ENCODE data around the gene ITIH3. TPM values are rescaled to one million over a fixed set of nuclear protein-coding genes. Genes with fewer than 3 reads are reported as not detected.
A peak's percentile ranks its signal among the peaks of the same experiment; 100 is the strongest.

Gene ITIH3
- total RNA-seq, 2 donors from 2014 or later, result not detected

DNA sequence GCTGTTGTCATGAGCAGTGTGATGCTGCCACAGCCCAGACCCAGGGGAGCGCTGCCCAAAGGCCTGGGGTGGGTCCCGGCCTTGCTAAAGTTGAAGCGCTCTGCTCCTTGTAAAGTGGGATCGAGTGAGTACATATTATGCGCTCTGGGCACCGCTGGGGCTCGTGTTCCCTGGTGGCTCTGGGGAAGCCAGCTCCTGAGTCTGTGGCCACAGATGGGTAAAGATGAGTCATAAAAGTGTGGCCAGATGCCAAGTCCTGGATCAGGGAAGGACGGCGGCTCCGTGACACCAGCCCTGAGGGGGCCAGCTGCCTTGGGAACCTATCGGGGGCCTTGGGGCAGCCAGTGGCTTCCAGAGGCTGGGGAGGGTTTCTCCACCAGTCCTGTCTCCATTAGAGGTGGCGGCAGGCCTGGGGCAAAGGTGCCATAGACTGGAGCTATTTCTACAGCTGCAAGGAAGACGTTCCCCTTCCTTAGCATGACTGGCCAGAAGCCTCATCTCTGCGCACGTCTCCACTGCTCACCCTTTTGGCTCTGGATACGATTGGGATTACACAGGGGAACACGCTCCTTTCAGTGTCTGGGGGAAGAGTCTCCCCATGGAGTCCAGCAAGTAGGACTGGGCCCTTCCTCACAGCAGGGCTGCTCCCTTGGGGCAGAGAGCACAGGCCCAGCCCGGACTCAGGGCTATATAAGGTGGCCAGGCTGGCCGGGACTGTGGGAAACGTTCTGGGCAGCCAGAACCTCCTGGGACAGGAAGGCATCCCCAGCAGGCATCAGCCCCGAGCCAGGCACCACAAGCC, 37.1 kb downstream of the ITIH3 start:
- Histone ChIP-seq H3K27ac (ENCODE audit: low read depth, low read length) (peak overlapping the region; percentile 4), H3K9ac (ENCODE audit: extremely low read depth, low read length, poor library complexity, severe bottlenecking) (no peak overlapping the region), H3K36me3 (ENCODE audit: control insufficient read depth, insufficient read depth, low read length) (no peaks in the 10 kb centered on the region), H3K4me1 (ENCODE audit: control insufficient read depth, insufficient read depth, low read length) (peaks cover 4% of the 10 kb centered on the region), H3K4me3 (ENCODE audit: low read length) (no peak overlapping the region), H3K9me3 (ENCODE audit: control insufficient read depth, low read length) (no peaks in the 10 kb centered on the region), H3K27me3 (ENCODE audit: control insufficient read depth, insufficient read depth, low read length, poor library complexity, severe bottlenecking) (no peaks in the 10 kb centered on the region)
- WGBS, 2 experiments (ENCODE audit: insufficient coverage in 1 of 2, insufficient read length in 1 of 2), result 89 to 93% methylated on average over 16 to 21 of the region's 21 CpGs
- peaks cover 2% of the 10 kb centered on the region for H3K36me3 Mint-ChIP-seq (ENCODE audit: low read depth)
- DNase-seq, result no peak
- no peaks in the 10 kb centered on the region for H3K27me3 Mint-ChIP-seq (ENCODE audit: insufficient read depth)
- H3K27ac Mint-ChIP-seq, result peak overlapping the region; percentile 58
- TF ChIP-seq, protein P1, sequence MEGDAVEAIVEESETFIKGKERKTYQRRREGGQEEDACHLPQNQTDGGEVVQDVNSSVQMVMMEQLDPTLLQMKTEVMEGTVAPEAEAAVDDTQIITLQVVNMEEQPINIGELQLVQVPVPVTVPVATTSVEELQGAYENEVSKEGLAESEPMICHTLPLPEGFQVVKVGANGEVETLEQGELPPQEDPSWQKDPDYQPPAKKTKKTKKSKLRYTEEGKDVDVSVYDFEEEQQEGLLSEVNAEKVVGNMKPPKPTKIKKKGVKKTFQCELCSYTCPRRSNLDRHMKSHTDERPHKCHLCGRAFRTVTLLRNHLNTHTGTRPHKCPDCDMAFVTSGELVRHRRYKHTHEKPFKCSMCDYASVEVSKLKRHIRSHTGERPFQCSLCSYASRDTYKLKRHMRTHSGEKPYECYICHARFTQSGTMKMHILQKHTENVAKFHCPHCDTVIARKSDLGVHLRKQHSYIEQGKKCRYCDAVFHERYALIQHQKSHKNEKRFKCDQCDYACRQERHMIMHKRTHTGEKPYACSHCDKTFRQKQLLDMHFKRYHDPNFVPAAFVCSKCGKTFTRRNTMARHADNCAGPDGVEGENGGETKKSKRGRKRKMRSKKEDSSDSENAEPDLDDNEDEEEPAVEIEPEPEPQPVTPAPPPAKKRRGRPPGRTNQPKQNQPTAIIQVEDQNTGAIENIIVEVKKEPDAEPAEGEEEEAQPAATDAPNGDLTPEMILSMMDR (conservative IDR thresholded peaks at IDR 0.05), result no peak
- peaks cover 24% of the 10 kb centered on the region for H3K4me1 Mint-ChIP-seq
- no peaks in the 10 kb centered on the region for H3K9me3 Mint-ChIP-seq
- no peak overlapping the region for H3K4me3 Mint-ChIP-seq

DNA sequence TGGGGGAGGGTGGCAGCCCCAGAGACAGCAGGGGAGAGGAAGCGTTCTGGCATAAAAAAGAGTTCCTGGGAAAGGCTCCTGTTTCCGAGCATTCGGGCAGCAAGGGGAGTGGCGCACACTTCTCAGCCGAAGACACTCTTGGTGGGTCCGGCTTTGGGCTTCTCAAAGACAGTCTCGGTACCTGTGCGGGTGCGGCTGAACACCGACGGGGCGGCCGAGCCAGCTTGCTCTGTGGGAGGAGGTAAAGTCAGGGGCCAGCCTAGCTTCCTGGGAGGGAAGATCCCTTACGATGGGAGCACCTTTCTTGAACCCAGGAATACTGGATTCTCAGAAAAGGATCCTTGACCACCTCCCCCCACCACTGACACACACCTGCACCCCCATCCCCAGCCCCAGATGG, 38.6 kb downstream of the ITIH3 start:
- no peaks in the 10 kb centered on the region for H3K27me3 Mint-ChIP-seq (ENCODE audit: insufficient read depth)
- Histone ChIP-seq H3K4me1 (ENCODE audit: control insufficient read depth, insufficient read depth, low read length) (peaks cover 4% of the 10 kb centered on the region), H3K9ac (ENCODE audit: extremely low read depth, low read length, poor library complexity, severe bottlenecking) (no peak overlapping the region), H3K4me3 (ENCODE audit: low read length) (no peak overlapping the region), H3K27ac (ENCODE audit: low read depth, low read length) (no peak overlapping the region), H3K9me3 (ENCODE audit: control insufficient read depth, low read length) (no peaks in the 10 kb centered on the region), H3K36me3 (ENCODE audit: control insufficient read depth, insufficient read depth, low read length) (no peaks in the 10 kb centered on the region), H3K27me3 (ENCODE audit: control insufficient read depth, insufficient read depth, low read length, poor library complexity, severe bottlenecking) (no peaks in the 10 kb centered on the region)
- H3K9me3 Mint-ChIP-seq, result no peaks in the 10 kb centered on the region
- H3K4me1 Mint-ChIP-seq, result peaks cover 24% of the 10 kb centered on the region
- DNase-seq, result no peak
- 93 to 95% methylated on average over 8 to 14 of the region's 14 CpGs for WGBS, 2 experiments (ENCODE audit: insufficient coverage in 1 of 2, insufficient read length in 1 of 2)
- H3K36me3 Mint-ChIP-seq (ENCODE audit: low read depth), result peaks cover 2% of the 10 kb centered on the region
- H3K4me3 Mint-ChIP-seq, result no peak overlapping the region
- TF ChIP-seq, protein P1 (conservative IDR thresholded peaks at IDR 0.05), result no peak
- H3K27ac Mint-ChIP-seq, result no peak overlapping the region

DNA sequence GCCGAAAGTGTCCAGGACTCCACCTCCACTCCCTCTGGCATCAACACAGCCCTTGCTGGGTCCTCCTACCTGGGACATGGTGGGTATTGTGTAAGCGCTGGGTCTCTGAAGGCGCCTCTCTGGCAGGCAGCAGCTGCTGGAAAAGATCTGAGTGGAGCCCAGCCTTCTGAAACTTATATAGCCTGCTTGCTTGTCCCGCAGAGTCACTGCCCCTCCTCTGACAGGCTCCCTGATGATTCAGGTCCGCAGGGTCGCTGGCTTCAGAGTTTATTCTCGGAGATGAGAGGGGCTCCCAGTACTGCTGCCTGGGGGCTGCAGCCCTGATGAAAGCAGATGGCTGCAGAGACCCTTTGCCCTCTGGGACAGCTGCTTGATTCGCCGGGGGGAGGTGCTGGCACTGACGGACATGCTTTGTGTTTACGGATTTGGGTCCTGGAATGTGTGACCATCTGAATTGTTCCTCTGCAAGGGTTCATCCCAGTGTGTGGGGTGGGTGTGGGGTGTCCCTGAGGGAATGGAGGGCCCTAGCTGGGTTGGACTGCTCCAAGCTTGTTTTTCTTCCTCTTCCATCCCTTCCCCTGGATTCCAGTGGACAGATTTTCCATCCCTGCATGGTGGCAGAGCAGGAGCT, 40.4 kb downstream of the ITIH3 start, which contains the start of gene MUSTN1:
MUSTN1 (minus strand) TSS at position 149 of the 631 bp plus-strand sequence; CDS start at position 78, 71 bp downstream.
- Mint-ChIP-seq H3K36me3 (ENCODE audit: low read depth) (peaks cover 4% of the 10 kb centered on the region), H3K27me3 (ENCODE audit: insufficient read depth) (no peaks in the 10 kb centered on the region), H3K27ac (peak within 1 kb of the TSS; percentile 91), H3K4me1 (peaks cover 29% of the 10 kb centered on the region), H3K4me3 (peak within 1 kb of the TSS; percentile 35), H3K9me3 (no peaks in the 10 kb centered on the region)
- DNase-seq, result peak; percentile 59
- Histone ChIP-seq H3K4me1 (ENCODE audit: control insufficient read depth, insufficient read depth, low read length) (peaks cover 10% of the 10 kb centered on the region), H3K27ac (ENCODE audit: low read depth, low read length) (peak within 1 kb of the TSS; percentile 95), H3K4me3 (ENCODE audit: low read length) (no peak within 1 kb of the TSS), H3K9me3 (ENCODE audit: control insufficient read depth, low read length) (no peaks in the 10 kb centered on the region), H3K36me3 (ENCODE audit: control insufficient read depth, insufficient read depth, low read length) (no peaks in the 10 kb centered on the region), H3K9ac (ENCODE audit: extremely low read depth, low read length, poor library complexity, severe bottlenecking) (peak within 1 kb of the TSS; percentile 20), H3K27me3 (ENCODE audit: control insufficient read depth, insufficient read depth, low read length, poor library complexity, severe bottlenecking) (no peaks in the 10 kb centered on the region)
- 25 to 68% methylated on average over 3 to 11 of the region's 11 CpGs for WGBS, 2 experiments (ENCODE audit: insufficient coverage in 1 of 2, insufficient read length in 1 of 2)
- TF ChIP-seq, protein P1 (conservative IDR thresholded peaks at IDR 0.05), result no peak

All from endodermal cell (in vitro differentiated cells).